ENCODE results near the gene POLR3H. TPM values are rescaled to one million over a fixed set of nuclear protein-coding genes. Genes with fewer than 3 reads are reported as not detected.
A peak's percentile ranks its signal among the peaks of the same experiment; 100 is the strongest.
"Not testable (repeated sequence)": the region's sequence is repeated elsewhere in the genome, so short reads cannot be mapped to it uniquely, and the experiment has no call there.

Gene POLR3H
- 30.5 TPM for polyA plus RNA-seq (ENCODE audit: insufficient read length)
- long read RNA-seq, donor 1, full-length matches to known transcripts: 8 of 8 reads
- long read RNA-seq, donor 1, partial matches to known transcripts: 0 of 8 reads
- long read RNA-seq, donor 1, other reads (novel, unspliced or antisense): 0 of 8 reads
- long read RNA-seq, donor 2, full-length matches to known transcripts: 4 of 11 reads
- long read RNA-seq, donor 2, partial matches to known transcripts: 7 of 11 reads
- long read RNA-seq, donor 2, other reads (novel, unspliced or antisense): 0 of 11 reads
- long read RNA-seq, donor 3, full-length matches to known transcripts: 2 of 2 reads
- long read RNA-seq, donor 3, partial matches to known transcripts: 0 of 2 reads
- long read RNA-seq, donor 3, other reads (novel, unspliced or antisense): 0 of 2 reads
- long read RNA-seq, donor 4: 0 reads
- long read RNA-seq, donor 5, full-length matches to known transcripts: 6 of 318 reads
- long read RNA-seq, donor 5, partial matches to known transcripts: 286 of 318 reads
- long read RNA-seq, donor 5, other reads (novel, unspliced or antisense): 26 of 318 reads
- long read RNA-seq, donor 6, full-length matches to known transcripts: 12 of 94 reads
- long read RNA-seq, donor 6, partial matches to known transcripts: 69 of 94 reads
- long read RNA-seq, donor 6, other reads (novel, unspliced or antisense): 13 of 94 reads
- long read RNA-seq, donor 7, full-length matches to known transcripts: 7 of 7 reads
- long read RNA-seq, donor 7, partial matches to known transcripts: 0 of 7 reads
- long read RNA-seq, donor 7, other reads (novel, unspliced or antisense): 0 of 7 reads
- long read RNA-seq, donor 8, full-length matches to known transcripts: 2 of 133 reads
- long read RNA-seq, donor 8, partial matches to known transcripts: 114 of 133 reads
- long read RNA-seq, donor 8, other reads (novel, unspliced or antisense): 17 of 133 reads

DNA sequence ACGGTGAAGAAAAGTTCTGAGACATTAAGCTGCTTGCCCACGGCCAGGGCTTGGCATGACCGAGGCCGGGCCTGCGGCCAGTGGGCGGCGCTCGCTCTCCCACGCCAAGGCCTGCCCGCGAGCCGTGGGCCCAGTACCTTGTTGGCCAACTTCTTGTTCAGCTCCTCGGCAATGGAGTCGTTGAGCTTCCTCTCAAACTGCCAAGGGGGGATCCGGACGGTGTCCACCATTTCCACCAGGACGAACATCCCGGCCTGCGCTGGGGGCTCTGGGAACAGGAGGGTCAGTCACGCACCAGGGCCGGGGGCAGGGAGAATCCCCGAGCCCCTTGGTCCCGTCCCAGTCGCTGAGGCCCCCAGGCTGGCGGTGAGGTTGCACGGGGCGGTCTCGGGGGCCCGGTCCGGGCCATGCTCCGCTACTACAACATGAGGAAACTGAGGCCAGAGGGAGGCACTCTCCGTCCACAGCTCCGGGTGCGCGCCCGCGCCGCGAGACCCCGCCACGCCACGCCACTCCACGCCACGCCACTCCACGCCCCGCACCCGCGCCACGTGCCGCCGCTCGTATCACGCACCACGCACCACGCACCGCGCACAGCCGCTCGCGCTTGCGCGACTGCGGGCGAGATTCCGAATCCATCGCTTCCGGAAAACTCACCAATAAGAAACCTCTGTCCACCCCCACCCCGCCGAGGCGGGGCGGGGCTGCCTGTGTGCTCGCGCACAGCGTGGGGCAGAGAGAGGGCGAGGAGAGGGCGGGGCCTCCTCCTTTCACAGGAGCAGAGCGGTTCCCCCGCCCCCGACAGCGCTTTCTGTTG is at the start of gene POLR3H:
Gene POLR3H (minus strand): TSS at position 617 of the 817 bp plus-strand sequence. CDS start 369 bp downstream, at position 248.
- DNase-seq: peak; percentile 97

DNA sequence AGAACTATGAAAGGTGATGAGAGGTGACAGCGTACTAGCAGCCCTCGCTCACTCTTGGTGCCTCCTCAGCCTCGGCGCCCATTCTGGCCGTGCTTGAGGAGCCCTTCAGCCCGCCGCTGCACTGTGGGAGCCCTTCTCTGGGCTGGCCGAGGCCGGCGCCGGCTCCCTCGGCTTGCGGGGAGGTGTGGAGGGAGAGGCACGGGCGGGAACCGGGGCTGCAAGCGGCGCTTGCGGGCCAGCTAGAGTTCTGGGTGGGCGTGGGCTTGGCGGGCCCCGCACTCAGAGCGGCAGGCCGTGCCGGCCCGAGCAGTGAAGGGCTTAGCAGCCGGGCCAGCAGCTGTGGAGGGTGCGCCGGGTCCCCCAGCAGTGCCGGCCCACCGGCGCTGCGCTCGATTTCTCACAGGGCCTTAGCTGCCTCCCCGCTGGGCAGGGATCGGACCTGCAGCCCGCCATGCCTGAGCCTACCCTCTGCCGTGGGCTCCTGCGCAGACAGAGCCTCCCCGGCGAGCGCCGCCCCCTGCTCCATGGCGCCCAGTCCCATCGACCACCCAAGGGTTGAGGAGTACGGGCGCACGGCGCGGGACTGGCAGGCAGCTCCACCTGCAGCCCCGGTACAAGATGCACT is 49.2 kb upstream of the POLR3H start:
- DNase-seq: not testable (repeated sequence)

DNA sequence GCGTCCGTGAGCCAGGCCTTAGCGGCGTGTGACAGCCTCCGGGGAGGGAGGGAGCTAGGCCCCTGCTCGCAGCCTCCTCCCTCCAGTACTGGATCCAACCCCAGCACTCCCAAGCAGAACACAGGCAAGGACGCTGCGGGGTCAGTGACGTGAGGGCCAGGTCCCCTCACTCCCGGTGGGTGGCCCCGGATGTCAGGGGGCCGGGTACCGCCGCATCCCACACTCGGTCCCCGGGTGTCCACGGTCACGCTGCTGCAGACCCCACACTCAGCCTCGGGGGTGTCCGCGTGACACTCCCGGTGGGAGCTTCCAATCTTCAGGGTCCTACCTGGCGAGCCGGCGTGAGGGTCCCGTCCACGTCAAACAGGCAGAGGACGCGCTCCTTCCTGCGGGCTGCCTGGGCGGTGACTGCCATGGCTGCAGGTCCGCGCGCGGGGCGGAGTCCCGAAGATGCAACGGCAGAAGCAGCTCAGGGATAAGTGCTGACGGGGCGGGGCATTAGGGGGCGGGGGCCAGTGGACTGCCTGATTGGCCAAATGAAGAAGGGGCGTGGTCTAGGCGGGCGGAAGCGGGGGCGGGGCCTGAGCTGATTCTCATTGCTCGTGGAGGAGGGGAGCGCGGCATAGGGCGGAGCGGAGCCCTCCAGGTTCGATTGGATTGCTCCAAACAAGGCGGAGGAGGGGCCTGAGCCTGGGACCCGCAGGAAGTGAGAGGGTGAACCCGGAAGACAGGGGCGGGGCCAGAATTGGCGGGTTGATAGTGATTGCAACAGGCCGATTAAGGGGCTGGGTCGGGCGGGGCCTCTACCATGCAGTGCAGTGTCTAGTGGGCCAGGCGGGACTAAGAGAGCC is 45.3 kb upstream of the POLR3H start, which contains the start of gene PMM1:
Gene PMM1 (minus strand): TSS at position 450 of the 851 bp plus-strand sequence. CDS start 35 bp downstream, at position 415.
- peak; percentile 100 for DNase-seq

DNA sequence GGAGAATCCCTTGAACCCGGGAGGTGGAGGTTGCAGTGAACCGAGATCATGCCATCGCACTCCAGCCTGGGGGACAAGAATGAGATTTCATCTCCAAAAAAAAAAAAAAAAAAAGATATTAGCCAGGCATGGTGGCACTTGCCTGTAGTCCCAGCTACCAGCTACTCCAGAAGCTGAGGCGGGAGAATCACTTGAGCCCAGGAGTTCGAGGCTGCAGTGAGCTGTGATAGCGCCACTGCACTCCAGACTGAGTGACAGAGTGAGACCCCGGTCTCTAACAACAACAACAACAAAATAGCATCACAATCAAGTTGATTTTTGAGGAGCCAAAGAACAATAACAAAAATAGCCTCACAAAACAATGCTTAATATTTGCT is 43.1 kb upstream of the POLR3H start:
- no peak for DNase-seq

DNA sequence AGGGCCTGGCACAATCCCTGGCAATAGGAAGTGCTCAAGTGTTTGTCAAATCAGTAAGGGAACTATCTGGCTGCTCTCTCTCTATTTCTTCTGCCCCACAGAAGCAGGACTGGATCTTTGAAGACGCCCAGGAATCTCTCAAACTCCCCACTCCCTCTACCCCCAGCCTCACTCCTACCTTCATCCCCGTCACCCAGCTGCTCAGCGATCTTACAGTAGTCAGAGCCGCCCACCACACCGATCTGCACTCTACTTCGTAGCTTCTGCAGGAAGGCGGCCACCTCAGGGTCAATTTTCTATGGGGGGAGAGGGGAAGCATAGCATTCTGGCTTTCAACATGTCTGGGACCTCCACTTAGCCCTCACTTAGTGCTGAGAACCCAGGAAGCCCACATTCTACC is 41.6 kb upstream of the POLR3H start:
- DNase-seq: no peak

- no peak for DNase-seq
Measured at GRCh38 chr22:41584881-41585280, 40.6 kb upstream of the POLR3H start.

DNA sequence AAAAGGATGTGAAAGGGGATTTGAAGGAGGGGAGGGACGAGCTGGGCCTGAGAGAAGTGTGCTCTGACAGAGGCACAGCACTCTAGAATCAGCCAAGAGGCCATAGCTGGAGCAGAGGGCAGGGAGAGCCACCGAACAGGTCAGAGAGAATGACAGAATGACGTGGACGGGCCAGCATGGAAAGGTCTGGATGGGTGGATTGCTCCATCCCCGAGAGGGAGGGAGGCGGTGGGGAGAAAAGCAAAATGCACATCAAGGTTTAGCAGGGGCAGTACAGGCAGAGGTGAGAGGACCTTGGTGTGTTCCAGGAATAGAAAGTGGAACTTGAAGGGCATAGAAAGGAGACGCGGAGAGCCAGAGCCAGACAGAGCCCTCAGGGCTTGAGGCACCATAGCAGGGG is 38.4 kb upstream of the POLR3H start:
- DNase-seq: no peak

DNA sequence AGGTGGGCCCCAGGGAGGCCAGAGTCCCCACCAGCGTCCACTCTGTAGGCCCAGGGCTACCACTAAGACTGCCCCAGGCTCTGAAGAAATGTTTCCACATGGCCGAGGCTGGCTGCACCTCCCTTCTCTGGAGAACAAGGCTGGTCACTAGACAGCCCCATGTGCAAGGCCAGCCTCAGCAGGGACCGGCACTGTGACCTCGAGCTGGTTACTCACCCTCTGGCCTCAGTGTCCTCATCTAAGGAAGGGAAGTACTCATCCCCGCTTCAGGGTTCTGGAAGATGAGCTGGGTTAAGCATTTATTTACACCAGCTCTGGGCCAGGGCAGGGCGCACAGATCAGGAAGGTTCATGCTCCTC is 35.7 kb upstream of the POLR3H start:
- DNase-seq: no peak

DNA sequence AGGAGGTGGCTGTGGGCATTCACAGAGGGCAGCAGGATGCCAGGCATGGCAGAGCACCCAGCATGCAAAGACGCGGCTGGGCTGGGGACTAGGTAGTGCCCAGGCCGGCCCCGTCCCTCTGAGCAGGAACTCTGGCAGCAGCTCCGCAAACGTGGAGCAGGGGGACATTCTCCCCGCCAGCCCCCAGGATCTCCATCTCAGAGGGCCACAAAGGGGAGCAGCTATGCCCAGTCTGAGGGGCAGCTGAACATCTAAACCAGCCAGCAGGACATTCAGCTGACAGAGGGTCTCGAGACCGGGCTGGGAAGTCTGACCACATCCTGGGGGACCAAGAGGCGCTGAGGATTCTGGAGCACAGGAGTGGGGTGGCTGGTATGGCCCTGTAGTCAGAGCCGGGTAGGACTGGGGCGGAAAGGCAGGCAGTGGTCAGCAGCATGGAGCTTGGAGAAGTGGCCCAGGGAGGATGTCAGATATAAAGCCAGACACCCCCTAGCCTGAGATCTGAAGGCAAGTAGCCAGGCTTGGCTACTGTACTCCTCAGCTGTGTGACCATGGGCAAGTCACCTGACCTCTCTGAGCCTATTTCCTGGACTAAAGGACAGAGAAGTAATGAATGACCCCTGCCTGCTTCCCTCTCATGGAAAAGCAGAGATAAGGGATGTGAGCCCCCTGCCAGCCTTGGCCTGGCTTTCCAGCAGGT is 35.2 kb upstream of the POLR3H start:
- DNase-seq: no peak

DNA sequence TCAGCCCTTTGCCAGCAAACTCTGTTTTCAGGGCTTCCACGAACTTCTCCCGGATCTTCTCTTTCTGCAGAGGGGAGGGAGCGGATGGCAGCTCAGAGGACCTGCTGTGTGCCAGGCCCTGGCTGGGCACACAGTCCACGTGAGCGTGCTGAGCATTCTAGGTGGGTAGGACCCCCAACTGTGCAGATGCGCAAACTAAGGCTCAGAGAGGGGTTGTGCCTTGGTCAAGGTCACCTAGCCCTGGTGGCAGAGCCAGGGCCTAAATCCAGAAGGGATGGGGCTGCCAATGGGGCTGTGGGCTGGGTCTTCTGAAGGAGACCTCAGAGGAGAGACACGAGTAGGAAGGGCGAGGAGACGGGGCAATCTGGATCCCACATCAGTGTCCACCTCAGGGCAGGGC is 34.5 kb upstream of the POLR3H start:
- no peak for DNase-seq

DNA sequence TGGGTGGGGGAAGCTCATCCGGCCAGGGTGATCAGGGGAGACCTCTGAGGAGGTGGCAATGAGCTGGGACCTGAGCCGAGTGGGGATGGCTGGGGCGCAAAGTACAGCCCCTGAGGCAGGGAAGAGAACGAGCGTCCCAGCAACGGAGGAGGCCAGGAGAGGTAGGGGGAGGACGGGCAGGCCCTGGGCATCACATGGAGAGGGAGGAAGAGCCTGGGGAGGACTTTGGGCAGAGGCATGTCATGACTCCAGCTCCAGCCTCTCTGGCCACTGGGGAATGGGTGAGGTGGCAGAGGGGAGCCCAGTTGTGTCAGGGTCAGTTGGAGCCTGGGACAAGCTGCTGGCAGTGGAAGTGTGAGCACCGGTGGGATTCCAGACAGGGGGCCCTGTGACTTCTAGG is 33.8 kb upstream of the POLR3H start:
- no peak for DNase-seq

GRCh38 chr22:41576877-41577276 is 32.6 kb upstream of the POLR3H start:
- no peak for DNase-seq

DNA sequence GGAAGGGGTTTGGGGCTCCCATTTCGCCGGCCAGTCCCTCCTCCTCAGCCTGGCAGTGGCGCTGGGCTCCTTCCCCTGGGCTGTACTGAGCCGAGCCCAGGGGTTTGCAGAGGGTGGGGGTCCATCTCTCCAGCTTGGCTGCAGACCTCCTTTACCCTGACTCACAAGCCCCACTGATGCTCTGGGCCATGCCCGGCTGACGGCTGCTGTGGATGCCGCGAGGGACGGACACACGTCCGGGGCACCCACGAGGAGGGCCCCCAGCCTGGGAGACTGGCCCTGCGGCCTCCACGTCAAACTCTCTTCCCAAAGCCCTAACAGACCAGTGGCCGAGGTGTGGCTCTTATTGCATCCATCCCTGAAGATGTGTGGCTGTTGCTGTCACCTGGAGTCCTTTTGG is 31.3 kb upstream of the POLR3H start:
- DNase-seq: no peak

- no peak for DNase-seq
Measured at GRCh38 chr22:41574847-41575381, 30.6 kb upstream of the POLR3H start.

DNA sequence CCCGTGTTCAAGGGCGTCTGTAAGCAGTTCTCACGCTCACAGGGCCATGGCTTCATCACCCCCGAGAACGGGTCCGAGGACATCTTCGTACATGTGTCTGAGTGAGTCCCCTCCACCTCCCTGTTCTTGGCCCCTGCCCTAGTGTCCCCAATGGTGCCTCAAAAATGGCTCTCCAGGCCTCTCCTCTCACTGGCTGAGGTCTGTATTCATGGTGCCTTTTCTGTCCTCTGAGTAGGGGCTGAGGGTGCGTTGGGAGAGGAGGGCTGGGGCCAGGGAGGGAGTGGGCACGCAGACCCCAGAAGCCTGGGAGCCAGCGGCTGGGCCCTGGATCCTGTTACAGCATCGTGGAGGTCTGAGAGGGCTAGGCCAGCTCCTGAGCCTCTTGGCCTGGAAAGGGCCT is 29.4 kb upstream of the POLR3H start:
- DNase-seq: no peak

GRCh38 chr22:41572305-41572704 is 28.0 kb upstream of the POLR3H start:
- DNase-seq: not testable (repeated sequence)

GRCh38 chr22:41571786-41572185 is 27.5 kb upstream of the POLR3H start:
- no peak for DNase-seq

- DNase-seq: no peak
Measured at GRCh38 chr22:41570221-41570620, 26.0 kb upstream of the POLR3H start.

DNA sequence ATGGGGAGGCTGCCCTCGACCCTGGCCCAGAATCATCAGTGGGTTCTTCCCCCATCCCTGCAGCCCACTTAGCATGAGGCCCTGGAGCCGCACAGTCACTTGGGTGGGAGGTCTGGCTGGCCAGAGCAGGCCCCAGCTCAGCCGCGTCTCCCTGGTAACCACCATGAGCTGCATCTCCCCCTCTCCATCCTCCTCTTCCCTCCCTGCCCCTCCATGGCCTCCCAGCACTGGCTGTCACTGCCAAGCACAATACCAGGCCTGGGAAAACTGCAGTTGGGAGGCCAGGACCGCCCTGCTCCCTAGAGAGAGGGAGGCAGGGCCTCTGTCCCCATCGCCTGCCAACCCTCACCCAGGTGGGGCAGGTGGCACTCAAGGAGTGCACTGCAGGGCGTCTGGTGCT is 24.5 kb upstream of the POLR3H start:
- no peak for DNase-seq

- DNase-seq: no peak
Measured at GRCh38 chr22:41567512-41567768, 23.2 kb upstream of the POLR3H start.
